Activated CD4-positive, alpha-beta T cell treated with anti-CD3 and anti-CD28 coated beads for 1 hour (primary cell): ENCODE measurements around the gene BAG5.

Source experiments
- DNase-seq: peaks from one replicate; pipeline ENCODE4 v3.0.0-alpha.2; 2020

Gene BAG5

DNA sequence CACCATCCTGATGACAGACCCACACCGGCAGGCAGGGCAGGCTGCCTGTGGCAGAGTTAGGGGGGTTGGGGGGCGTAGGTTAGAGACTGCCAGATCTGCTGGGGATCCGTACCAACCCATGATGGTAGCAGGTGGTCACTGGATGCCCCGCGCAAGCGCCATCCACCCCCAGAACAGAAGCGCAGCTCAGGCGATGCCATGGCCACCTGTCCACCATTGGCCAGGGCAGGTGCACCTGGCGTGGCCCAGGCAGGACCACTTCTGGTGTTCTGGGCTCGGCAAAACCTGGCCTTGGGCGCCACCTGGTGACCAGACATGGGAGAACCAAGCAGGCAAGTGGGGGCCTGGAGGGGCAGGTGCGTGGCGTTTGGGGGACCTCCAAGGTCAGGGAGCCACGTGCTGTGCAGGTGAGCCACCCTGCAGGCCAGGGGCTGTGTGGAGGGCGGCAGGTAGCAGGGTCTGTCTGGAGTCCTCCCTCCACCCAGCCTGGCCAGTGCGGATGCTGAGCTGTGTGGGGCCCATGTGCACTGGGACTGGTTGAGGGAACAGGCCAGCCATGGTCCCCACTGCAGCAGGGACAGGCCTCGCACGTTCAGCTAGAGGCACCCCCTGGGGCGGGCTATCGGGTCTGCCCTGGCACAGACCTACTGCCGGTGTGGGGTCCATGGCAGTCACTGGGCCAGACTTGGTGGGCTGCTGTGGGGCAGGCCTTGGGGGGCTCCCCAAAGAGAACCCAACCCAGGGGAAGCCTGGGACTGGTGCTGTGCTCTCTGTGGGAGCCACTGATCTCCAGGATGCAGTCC is 15.6 kb downstream of the BAG5 start:
- peak; percentile 63 for DNase-seq

GRCh38 chr14:103545915-103546651 is 16.4 kb downstream of the BAG5 start:
- no peak for DNase-seq

GRCh38 chr14:103545219-103545914 is 17.1 kb downstream of the BAG5 start:
- no peak for DNase-seq

DNA sequence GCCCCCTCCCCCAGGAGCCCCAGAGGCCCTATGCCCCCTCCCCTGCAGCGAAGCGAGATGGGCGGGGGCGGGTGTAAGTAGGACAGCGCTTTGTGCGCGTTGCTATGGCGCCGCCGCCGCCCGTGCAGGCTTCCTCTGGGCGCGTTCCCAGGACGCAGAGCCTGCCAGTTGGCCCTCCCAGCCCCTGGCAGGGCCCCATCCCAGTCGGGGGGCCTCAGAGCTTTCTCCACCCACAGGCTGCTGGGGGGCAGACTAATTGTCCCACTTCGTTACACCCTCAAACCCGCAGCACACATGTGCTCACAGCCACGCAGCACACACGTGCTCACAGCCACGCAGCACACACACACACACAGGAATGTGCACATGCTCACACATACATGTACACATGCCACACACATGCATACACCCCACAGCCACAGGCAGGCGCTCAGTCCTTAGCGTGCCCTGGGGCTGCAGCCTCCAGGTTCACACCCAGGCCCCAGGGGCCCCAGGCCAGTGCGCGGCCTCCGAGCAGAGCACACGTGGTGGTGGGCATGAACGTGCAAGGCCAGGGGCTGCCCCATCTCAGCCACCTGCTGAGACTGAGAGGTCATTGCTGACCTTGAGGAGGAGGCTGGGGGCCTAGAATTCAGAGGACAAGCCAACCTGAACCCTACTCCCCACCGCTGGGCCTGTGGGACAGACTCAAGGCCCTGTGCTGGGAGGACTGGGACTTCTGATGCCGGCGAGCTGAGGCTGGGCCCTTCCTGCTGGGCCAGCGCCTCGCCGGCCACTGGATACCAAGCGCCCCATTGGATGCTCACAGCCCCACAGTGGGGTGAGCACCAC is 17.9 kb downstream of the BAG5 start:
- no peak for DNase-seq

DNA sequence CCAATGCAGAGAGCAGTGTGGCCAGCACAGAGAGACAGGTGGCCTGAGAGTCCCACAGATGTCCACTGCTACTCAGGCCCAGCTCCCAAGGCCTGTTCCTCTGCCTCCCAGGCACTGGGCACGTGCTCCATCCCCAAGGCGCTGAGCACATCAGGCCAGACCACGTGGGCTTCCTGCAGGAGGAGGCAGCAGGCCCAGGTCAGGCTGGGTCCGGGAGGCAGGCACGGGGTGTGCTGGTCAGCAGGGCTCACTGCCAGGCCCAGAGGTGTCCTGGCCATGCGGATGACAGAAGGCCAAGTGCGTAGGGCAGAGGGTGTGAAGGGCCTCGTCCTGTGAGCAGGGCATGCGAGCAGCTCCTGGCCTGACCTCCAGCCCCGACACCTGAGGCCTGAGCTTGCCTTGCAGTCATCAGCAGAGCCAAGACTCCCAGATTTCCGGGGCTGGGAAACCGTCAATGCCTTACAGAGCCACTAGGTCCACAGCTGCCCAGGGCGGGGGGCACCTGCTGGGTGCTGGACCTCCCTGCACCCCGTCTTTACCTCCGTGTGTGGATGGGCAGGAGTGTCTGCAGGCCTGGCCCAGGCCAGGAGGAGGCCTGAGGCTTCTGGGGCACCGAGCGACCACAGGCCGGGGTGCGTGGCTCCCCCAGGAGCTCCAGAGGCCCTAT is 18.6 kb downstream of the BAG5 start:
- no peak for DNase-seq

- no peak for DNase-seq
Measured at GRCh38 chr14:103543140-103543539, 19.3 kb downstream of the BAG5 start.

- DNase-seq, result no peak
Measured at GRCh38 chr14:103542605-103543088, 19.8 kb downstream of the BAG5 start.

GRCh38 chr14:103541709-103542604 is 20.5 kb downstream of the BAG5 start:
- DNase-seq, result no peak

- DNase-seq, result no peak
Measured at GRCh38 chr14:103540821-103541708, 21.4 kb downstream of the BAG5 start.

- DNase-seq, result no peak
Measured at GRCh38 chr14:103539056-103539825, 23.2 kb downstream of the BAG5 start.

- DNase-seq, result no peak
Measured at GRCh38 chr14:103538291-103539055, 24.0 kb downstream of the BAG5 start.

DNA sequence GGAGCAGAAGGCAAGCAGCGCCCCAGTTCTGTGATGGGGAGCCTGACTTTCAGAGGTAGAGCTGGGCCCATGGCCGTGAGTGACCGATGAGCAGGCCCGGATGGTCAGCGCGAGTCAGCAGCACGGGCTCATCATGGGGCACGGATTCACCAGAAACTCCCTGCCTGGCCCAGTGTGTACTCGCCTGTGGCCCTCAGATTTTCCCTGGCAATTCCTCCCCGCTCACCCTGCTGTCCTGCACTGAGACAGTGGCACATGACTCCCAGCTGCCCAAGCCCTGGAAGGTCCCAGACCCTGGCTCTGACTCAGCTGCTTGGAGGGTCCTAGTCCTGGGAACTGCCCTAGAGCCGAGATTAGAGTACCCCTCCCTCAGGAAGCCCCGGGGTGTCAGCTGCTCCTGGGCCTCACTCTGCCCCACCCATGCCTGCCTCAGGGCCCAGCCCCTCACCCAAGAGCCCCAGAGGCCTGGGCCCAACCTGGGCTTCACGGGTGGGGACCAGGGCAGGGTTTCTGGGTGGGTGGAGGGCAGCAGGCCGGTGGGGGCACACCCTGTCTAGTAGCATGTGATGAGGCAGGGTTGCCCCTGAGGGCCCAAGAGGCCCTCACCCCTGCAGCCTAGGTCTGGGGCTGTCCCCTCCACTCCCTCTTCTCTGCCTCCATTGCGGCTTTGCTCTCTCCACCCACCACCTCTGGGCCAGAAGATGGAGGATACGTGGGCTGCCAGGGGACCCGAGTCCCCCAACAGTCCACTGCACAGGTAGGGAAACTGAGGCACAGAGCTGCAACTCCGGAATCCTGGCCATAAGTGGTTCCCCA is 25.1 kb downstream of the BAG5 start:
- no peak for DNase-seq

GRCh38 chr14:103536693-103537092 is 25.8 kb downstream of the BAG5 start:
- DNase-seq, result no peak

DNA sequence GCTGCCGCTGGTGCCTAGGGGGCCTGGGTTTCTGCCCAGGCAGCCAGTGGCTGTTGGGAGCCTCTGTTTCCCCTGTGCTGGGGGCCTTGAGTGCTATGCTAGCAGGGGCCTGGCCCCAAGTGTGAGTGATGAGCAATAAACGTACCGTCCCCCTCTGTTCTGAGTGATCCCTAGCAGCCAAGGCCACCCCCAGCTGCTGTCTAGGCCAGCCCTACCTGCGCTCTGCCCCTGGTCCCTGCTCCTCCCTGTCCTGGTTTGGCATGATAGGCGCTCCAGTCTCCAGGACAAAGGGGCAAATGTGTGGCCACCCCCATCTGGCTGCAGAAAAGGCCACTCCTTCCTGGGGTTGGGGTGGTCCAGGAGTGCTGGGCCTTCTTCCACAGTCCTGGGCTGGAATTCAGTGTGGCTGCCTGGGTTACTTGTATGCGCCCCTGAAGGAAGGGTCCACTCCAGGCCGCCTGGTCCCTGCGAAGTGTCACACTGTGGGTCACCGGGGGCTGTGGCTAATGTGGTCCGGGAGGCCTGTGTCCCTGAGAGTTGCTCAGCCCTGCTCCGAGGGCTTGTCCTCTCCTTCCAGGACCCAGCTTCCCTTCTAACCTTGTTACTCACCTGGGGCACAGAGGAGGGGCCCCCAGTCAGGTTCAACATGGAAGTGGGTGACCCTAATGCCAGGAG is 26.4 kb downstream of the BAG5 start:
- DNase-seq, result no peak

DNA sequence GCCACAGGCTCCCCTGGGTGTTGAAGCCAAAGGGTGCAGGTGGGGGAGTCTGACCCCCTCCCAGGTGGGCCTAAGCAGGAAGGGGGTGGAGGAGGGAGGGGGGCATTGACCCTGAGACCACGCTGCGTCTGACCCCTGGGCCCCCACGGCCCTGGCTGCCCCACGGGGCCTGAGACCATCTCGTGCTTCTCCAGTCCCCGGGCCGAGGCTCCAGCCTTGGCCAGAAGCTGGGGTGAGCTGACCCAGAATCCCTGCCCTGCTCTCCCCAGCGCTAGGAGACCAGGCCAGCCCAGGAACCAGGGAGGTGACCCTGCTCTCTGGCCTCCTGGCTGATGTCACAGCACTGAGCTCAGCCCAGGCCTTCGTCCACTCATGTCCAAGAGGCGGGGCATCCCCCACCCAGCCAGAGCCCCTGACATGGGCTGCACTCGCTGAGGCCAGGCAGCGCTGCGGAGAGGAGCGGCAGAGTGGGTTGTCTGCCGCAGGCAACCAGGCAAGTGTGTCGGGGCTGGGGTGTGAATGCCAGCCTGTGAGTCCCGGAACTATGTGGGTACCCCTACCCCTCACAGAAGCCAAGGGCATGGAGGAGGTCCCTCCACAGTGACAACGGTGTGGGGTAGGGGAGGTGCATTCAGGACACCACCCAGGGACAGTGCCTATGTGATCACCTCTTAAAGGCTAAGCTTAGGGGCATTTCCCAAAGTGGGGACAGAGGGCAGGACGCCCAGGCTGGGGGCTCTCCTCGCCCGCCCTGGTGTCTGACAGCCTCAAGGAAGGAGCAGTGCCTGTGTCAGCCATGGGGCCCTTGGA is 27.2 kb downstream of the BAG5 start:
- DNase-seq, result no peak

DNA sequence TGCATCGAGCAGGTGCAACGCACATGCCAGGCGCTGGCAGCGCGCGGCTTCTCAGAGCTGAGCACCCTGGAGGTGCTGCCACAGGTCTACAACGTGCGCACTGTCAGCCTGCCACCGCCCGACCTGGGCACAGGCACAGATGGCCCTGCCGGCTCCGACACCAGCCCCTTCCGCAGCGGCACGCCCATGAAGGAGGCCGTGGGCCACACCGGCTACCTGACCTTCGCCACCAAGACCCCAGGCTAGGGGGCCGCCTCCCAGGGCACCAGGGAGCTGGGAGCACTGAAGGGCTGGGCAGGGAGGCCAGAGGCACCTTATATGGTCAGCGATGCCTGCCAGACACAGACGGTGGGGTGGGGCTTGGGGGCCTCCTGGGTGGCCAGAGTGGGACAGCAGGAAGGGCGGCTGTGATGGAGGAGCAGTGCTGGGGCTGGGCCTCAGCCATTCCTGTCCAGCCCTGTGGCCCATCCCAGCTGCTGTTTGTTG is 27.8 kb downstream of the BAG5 start:
- no peak for DNase-seq
